ENCODE results near the gene DRAXIN.

DRAXIN gene

DNA sequence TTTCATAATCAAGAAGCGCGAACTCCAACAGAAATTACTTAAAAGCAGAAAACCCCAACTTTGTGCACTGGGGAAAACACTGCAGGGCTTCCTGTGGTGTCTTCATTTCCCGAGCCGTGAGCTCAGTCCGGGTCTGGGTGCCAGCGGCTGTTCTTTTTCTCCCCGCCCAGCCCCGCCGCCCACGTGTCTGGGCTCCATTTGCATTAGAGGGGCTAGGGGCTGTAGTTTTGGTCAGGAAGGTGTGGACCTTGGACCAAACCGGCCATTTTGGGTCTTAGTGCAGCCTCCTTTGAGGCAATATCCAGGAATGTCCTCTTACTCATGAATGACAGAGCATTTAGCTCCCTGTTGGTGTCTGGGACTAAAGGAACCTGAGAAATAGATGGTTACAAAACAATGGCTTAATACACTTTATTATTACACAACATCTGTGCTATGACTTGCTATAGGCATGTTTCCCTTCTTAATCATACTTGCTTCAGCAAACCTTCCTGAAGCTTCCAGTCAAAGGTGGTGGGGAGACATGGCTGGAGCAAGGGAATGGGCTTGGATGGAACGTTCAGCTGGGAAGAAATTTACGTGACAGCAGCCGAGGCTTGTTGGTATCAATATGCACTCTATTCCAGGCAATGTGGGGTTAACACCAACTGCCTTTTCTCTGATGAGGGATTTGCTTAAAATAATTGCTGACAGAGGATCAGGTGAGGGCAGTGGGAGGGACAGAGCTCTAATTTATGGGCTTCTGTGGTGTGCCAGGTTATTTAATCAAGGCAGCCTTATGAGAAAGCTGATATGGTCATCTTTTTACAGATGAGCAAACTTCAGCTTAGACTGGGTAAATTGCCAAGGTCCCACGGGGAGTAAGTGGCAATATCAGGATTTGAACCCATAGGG lies 45.5 kb downstream of the DRAXIN start:
- peak in 9 of 14 donors; percentile 8 to 72 (median 33) for DNase-seq

DNA sequence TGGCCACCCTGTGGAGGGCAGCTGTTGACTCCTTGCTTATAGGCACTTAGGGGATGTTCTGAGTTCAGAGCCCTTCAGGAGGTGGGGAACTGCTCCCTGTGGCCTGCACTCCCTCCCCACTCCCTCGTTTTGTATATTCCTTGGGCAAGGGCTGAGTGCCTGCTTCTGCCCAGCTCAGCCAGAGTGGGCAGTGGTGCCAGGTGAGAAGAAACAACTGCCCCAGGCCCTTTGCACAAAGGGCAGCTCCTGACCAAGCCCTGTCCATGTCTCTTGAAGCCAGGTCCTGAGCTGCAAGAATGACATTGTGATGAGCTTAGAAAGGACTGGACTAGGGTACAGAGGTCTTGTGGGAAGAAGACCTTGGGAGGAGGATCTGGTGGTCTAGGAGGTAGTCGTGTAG lies 46.6 kb downstream of the DRAXIN start:
- no peak for DNase-seq

DNA sequence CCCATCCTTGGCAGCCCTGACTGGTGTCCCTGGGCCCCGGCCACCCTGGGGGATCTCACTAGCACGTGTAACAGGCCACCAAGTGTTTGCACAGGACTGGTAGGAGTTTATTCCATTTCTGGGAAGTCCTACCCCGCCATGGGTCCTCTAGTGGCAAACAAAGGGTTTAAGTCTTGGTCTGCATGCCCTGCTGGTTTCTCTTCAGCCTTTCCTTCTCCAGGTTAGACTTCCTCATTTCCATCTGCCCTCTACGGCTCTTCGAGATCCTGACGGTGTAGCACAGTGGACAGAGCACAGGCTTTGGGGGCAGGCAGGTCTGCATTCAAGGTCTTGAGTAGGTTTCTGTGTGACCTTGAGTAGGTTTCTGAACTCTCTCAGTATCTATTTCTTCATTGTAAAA lies 47.3 kb downstream of the DRAXIN start:
- DNase-seq = no peak

DNA sequence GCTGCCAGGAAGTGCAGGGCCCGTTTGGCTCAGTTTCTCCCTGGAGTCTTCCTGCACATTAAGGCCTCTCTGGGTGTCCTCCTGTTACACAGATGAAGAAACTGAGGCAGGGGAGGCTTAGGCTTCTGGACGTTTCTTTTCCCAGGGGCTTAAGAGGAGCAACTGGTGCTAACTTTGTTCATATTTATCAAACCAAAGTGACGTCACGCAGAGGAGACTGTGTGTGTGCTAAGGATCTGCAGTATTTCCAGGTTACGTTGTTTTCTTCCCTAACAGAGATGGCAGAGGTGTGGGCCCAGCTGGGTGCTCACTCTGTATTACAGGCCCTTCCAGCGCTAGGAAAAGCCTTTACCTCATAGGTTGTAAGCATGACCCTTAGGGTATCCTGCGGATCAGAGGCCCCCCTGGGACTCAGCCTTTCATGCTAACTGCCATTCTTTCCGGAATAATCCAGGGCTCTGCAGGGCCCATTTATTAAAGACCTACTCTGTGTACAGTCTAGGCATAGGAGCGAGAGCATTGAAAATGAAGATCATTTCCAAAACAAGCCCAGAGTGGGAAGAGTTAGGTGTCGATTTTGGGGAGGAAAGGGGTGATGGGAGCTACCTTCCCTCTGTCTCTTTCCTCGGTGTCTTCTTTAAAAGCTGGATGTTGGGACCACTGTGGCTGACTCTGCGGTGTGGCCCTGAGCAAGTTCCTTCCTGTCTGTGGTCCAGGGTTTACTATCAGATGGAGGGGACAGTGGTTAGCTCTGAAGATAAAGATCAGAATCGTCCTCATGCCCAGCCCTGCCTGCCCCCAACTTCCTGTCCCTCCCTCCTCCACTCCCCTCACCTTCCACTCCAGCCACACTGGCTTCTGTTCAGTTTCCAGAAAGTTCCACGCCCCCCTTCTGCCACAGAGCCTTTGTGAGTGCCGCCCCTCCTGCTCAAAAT lies 49.0 kb downstream of the DRAXIN start:
- no peak for DNase-seq

DNA sequence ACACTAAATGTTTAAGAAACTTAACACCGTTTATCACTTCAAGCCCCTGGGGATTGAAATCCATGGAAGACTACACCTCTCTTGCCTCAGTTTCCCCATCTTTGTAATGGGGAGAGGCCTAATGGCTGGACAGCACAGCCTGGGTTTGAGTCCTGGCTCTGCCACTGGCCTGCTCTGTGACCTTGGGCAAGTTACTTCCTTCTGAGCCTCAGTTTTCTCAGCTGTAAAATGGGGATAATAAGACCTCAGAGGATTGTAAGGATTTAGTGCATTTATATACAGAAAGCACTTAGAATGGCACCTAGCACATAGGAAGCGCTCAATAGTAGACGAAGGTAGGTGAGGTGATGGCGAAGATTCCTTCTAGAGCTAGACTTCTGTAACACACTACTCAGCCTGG lies 50.0 kb downstream of the DRAXIN start:
- DNase-seq = no peak

DNA sequence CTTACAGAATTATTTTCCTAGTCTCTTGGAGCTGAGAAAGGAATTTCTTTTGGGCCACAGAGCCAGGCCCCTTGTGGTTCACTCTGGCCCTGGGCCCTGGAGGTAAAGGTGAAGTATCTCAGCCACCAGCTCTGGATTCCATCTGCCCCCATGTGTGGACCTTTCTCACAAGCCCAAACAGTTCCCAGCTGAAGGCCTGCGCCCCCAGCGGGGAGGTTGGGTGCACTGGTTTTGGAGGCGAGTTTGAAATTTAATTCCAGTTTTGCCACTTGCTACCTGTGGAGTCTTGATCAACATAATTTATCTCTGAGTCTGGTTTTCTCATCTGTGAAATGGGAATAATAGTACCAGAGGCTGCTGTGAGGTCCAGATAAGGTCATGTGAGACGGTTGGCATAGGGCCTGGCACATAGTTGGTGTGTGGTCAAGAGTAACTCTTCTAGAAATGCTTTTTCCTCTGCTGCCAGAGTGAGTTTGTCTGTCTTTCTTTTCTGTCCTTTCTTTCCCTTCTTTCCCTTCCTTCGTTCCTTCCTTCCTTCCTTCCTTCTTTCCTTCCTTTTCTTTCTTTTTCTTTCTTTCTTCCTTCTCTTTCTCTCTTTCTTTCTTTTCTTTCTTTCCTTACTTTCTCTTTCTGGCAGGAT lies 50.5 kb downstream of the DRAXIN start:
- no peak for DNase-seq

DNA sequence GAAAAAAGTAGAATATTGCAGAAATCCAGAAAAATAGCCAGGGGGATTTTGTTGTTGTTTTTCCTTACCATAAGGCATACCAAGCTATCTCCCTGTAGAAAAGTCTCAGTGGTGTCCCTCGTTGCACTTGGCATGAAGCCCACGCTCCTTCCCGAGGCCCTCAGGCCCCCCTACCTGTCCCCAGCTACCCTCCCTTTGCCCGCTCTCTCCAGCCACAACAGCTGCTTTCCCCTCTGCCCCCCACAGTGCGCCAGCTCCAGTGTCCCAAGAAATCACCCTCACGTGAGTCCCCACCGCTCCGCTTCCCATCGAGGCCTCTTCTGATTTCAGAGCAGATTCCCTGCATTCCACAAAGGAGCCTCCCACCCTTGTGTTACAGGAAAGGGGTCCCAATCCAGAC lies 52.8 kb downstream of the DRAXIN start:
- no peak for DNase-seq

DNA sequence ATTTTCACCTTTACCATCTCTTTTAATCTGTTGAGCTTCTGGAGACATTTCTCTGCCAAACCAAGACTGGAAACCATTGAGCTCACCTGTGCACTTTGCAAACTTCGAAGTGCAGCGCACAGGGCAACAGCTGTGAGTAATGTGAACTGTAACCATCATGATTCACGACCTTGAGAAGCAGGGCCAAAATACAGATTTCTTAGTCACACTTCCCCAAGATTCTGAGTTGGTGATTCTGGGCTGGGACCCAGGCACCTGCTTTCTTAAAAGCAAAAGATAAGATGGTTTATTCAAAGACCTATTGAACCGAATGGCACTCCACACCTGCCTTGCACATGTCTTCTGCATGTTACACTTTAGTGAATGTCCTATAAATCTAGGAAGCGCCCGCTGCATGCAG lies 54.6 kb downstream of the DRAXIN start:
- DNase-seq = no peak

DNA sequence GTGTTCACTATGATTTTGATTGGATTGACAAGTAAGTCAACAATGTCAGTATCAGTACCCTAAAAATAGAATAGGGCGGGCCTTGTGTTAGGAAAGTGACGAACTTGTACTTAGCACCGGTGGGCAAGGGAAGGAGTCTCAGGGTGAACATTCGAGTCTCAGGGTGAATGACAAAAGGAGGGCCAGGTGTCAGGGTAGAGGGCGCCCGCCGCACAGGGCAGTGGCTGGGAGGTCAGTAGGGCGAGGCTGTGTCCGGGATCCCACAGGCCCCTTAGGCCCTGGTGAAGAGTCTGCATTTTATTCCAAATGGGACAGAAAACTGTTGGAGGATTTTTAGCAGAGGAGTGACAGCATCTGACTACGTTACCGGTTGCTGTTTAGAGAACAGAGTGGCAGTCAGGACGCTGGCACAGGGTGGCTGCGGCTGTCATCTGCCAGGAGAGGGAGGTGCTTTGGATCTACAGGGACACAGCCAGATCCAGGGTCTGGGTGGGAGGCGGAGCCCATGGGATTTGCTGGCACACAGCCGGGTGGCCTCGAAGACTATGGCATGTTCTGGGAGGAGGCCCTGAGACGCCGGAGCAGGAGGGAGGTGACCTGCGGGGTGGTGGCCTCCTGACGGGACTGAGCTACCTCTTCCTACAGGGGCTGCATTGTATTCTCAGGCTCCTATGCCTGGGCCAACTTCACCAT lies 55.4 kb downstream of the DRAXIN start:
- DNase-seq = no peak

DNA sequence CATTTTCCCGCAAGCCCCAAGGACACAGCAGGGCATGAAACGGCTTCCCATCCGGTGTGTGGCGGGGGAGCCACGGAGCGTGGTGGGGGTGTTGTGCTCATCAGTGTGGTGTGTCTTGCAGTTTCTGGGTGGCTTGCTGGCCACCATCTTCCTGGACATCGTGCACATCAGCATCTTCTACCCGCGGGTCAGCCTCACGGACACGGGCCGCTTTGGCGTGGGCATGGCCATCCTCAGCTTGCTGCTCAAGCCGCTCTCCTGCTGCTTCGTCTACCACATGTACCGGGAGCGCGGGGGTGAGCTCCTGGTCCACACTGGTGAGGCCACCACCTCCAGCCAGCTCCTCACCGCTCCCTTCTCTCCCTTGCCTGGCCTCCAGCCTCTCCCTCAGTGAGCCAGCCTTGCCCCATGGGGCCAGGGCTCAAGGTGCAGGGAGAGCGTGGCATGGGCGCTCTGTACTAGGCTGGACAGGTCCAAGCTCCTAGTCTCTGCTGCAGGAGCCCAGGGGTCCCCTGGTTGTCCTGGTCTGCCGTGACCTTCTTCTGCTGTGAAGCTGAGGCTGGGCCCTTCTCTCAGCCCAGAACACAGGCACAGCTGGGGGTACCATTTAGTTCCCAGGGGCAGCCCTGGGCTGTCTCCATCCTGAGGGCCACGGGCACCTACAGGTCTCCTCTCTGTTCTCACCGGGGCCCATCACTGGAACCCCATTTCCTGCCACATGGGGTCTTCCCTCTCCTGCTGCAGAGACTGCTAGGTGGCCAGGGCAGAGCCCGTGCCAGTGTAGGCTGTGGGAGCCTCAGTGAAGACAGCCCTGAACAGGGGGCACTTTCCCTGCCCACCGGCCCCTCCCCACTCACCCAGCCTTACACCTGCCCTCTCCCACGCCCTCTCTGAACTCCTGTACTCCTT lies 57.0 kb downstream of the DRAXIN start:
- DNase-seq = no peak

DNA sequence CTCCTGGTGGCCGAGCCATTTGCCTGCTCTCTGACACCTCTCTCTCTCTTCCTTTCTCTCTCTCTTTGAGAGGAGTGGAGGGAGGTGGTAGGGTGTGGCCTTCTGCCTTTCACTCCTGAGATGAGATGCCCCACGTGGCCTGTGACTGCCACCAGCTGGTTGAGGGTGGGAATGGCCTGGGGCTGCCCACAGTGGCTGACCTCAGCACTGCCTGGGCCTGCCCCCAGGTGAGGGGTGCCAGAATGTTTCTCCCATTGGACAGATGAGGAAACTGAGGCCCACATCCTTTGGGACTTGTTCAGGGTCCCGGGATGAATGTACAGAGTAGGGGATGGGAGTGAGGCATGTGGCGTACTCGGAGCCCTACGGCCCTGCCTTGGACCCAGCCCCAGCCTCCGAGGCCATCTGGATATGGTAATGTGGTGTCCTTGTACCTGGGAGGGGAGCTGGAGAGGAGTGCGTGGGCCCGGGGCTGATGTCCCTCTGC lies 57.7 kb downstream of the DRAXIN start:
- peak in 3 of 14 donors; percentile 6 to 22 (median 7) for DNase-seq

DNA sequence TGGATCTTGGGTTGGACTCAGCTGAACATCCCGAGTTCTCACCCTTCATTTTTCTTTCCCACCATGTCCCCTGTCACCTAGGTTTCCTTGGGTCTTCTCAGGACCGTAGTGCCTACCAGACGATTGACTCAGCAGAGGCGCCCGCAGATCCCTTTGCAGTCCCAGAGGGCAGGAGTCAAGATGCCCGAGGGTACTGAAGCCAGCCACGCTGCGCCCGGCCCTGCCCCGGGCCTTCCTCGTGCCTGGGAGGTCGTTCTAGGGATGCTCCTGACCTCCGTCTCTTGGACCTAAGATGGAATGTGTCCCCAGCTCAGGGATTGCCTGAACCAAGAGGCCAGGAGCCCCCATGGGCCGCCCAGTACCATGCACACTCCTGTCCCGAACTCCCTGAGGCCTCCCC lies 58.5 kb downstream of the DRAXIN start:
- DNase-seq = no peak

DNA sequence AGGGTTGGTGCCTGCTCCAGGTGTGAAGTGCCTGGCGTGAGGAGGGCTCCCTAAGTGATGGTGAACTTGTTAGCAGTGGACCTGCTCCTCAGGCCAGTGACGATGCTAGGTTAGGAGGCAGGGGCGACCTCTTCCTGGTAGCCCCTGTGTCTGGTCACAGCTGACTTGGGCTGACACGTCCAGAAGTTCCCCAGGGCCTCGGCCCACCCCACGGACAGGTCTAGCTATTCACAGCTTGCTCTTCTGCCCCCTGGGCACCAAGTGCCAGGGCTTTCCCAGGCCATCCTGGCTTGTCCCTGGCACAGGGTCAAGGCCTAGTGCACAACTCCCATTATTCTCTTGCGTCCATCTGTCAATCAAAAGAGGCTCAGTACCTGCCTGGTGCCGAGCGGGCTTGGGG lies 59.6 kb downstream of the DRAXIN start:
- no peak for DNase-seq

DNA sequence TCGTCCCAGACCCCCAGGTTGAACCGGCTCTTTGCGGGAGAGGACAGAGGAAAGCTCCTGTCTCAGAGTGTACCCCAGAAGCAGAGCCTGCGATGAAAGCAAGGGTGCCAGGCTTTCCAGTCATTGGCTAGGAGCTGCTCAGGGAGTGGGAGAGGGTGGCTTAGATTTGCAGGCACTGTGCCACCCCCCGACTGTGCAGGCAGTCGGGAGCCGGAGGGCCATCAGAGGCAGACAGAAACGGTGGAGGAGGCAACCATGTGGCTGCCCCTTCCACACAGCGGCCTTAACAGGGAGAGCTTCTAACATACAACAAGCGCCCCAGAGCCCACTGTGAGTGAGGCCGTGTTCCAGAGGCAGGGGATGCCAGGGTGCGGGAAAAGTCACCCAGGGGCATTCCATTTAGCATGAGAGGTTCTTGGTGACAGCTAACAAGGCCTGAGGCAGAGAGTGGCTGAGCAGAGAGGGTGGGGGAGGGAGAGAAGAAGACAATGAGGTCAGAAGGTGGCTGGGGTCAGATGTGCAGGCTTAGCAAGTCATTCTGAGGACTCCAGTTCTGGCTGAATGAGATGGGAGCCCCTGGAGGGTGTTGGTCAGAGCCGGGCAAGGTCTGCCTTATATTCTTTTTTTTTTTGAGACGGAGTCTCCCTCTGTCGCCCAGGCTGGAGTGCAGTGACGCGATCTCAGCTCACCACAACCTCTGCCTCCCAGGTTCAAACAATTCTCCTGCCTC lies 61.0 kb downstream of the DRAXIN start:
- DNase-seq = no peak

DNA sequence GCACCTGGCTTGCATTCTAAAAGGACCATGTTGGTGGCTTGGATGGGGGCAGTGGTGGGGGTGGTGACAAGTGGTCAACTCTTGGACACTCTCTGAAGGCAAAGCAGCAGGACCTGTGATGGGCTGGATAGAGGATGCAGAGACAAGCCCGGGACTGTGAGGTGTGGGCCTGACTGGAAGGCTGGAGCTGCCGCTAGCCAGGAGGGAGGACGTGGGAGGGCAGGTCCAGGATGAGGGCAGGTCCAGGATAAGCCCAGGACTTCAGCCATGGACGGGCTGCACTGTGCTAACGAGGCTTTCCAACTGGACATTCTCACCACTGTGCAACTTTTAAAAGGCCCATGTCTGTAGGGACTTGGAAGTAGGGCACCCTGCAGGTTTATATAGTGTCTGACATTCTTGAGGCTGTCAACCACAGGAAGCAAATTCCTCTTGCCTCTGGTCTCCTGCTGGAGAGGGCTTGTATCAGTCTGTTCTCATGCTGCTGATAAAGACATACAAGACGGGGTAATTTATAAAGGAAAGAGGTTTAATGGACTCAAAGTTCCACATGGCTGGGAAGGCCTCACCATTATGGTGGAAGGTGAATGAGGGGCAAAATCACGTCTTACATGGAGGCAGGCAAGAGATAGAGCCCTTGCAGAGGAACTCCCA lies 62.2 kb downstream of the DRAXIN start:
- no peak for DNase-seq

DNA sequence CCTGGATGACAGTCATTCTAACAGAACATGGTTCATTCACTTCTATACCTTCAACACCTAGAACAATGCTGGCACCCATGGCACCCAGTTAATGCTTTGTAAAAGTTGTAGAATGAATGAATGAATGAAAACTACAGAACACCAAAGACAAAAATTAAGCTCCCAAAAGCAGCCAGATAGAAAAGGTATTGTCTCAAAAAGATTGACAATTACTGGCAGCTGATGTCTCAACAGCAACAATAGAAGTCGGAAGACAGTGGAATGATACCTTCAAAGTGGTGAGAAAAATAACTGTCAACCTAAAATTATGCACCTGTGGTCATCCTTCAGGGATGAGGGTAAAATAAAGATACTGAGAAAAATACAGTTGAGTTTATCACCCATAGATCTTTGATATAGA lies 65.5 kb downstream of the DRAXIN start:
- DNase-seq = no peak

DNA sequence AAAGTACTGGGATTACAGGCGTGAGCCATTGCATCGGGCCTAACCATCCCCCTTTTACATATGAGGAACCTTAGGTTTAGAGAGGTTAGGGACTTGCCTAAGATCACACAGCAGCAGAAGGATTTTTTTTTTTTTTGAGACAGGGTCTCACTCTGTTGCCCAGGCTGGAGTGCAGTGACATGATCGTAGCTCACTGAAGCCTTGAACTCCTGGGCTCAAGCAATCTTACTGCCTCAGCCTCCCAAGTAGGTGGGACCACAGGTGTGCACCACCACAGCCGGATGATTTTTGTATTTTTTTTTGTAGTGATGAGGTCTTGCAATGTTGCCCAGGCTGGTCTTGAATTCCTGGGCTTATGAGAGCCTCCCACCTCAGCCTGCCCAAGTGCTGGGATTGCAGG lies 68.3 kb downstream of the DRAXIN start:
- DNase-seq = no peak

DNA sequence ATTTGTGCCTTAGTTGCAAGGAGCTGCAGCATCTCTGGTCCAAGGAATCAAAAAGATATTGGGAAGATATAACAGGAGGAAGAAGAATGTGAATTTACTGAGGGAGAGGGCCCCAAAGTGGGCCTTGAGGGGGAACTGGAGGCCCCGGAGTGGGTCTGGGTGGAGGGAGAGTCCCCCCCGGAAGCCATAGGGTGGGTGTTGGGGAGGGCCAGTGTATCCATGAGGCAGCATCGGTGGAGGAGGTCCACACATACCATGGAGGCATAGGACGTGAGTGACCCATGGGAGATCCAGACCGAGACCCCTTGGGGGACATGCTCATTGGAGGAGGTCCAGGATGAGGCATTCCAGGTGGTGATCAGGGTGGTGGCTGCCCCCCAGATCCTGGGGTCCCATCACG lies 69.8 kb downstream of the DRAXIN start:
- DNase-seq = no peak

DNA sequence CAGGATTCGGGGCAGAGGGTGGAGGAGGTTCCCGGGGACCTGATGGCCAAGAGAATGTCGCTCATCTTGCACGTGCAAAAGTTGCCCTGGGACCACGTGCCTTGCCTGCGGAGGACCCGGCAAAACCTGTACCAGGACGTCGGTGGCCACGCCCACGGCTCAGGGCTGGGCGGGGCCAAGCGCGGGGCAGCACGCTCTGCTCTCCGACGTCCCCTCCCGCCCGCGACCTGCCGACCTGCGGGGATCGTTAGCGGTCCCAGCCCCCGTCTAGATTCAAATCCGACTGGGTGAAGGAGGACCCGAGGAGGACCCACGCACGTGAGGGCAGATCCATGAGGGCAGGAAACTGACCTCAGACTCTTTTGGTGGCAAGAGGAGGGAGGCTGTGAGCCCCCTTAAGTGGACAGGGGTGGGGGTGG lies 70.5 kb downstream of the DRAXIN start, which contains the start of gene C1orf167:
C1orf167 (plus strand) TSS at position 206 of the 419 bp plus-strand sequence. CDS start 2,208 bp downstream, outside the sequence.
- no peak for DNase-seq

DNA sequence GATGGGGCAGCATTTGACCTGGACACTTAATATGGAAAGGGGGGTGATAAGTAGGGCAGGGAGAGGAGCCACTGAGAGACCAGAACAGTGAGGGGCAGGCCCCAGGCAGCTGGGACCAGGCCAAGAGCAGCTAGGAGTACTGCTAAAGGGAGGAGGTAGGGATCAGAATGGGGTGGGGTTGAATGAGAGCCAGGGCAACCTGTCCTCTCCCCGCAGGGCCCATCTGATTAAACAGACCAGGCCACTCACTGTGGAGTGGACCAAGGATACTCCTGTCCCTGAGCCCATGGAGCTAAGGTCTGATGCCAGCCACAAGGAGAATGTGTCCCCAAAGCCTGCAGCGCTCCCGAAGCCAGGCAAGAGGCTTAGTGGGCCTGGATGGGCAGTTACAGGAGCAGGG lies 72.6 kb downstream of the DRAXIN start:
- DNase-seq = no peak
